GM18498 (cell line): Measurements from ENCODE around the gene GPHB5.
"Not testable (repeated sequence)": the region's sequence is repeated elsewhere in the genome, so short reads cannot be mapped to it uniquely, and the experiment has no call there.

Source experiments
- ATAC-seq: cut with Tn5 transposase; IDR thresholded peaks from one replicate; pipeline ENCODE4 v1.9.1; 2021; ENCODE audit warnings: mild to moderate bottlenecking, moderate library complexity; ENCODE audit not compliant: unreplicated experiment

The GPHB5 gene

GRCh38 chr14:63318835-63319234, at the start of gene GPHB5:
TSS of gene GPHB5 (minus strand) at chr14:63318935. CDS start at chr14:63317849, 1,086 bp downstream.
- ATAC-seq = no peak

GRCh38 chr14:63367742-63368364, 49.1 kb upstream of the GPHB5 start:
- no peak for ATAC-seq

GRCh38 chr14:63362389-63362819, 43.7 kb upstream of the GPHB5 start:
- ATAC-seq = no peak

- no peak for ATAC-seq
Measured at GRCh38 chr14:63361790-63362189, 43.1 kb upstream of the GPHB5 start.

GRCh38 chr14:63357841-63358240, 39.1 kb upstream of the GPHB5 start:
- no peak for ATAC-seq

- no peak for ATAC-seq
Measured at GRCh38 chr14:63345826-63346225, 27.1 kb upstream of the GPHB5 start.

GRCh38 chr14:63344336-63344735, 25.6 kb upstream of the GPHB5 start:
- no peak for ATAC-seq

GRCh38 chr14:63343878-63344277, 25.1 kb upstream of the GPHB5 start:
- no peak for ATAC-seq

- ATAC-seq = no peak
Measured at GRCh38 chr14:63342371-63342770, 23.6 kb upstream of the GPHB5 start.

GRCh38 chr14:63328787-63329737, 10.3 kb upstream of the GPHB5 start:
- ATAC-seq = no peak

GRCh38 chr14:63326840-63327239, 8.1 kb upstream of the GPHB5 start:
- no peak for ATAC-seq

GRCh38 chr14:63322897-63323573, 4.3 kb upstream of the GPHB5 start:
- no peak for ATAC-seq

GRCh38 chr14:63322472-63322871, 3.7 kb upstream of the GPHB5 start:
- ATAC-seq = no peak

GRCh38 chr14:63308723-63309317, 9.9 kb downstream of the GPHB5 start:
- no peak for ATAC-seq

GRCh38 chr14:63304429-63304828, 14.3 kb downstream of the GPHB5 start:
- ATAC-seq = not testable (repeated sequence)

GRCh38 chr14:63301891-63302534, 16.7 kb downstream of the GPHB5 start:
- ATAC-seq = no peak

GRCh38 chr14:63300854-63301253, 17.9 kb downstream of the GPHB5 start:
- no peak for ATAC-seq

- ATAC-seq = no peak
Measured at GRCh38 chr14:63299351-63300110, 19.2 kb downstream of the GPHB5 start.

- no peak for ATAC-seq
Measured at GRCh38 chr14:63297372-63298063, 21.2 kb downstream of the GPHB5 start.
